Suppressor macrophage (primary cell): ENCODE measurements around the gene ANTKMT.

Experiments used
- DNase-seq, 4 experiments: peaks; one replicate each; pipeline ENCODE4 v3.0.0-alpha.2; 2020 to 2022

The ANTKMT gene

GRCh38 chr16:715477-716199, 5.3 kb upstream of the ANTKMT start:
- peak in 3 of 4 experiments; percentile 11 to 57 (median 36) for DNase-seq

- no peak for DNase-seq
Observed at GRCh38 chr16:716200-716568, 4.8 kb upstream of the ANTKMT start.

GRCh38 chr16:716768-717325, 4.1 kb upstream of the ANTKMT start:
- DNase-seq, result no peak

GRCh38 chr16:717450-718245, 3.3 kb upstream of the ANTKMT start:
- DNase-seq, result no peak

GRCh38 chr16:718389-718788, 2.6 kb upstream of the ANTKMT start:
- no peak for DNase-seq

GRCh38 chr16:718922-719321, 2.0 kb upstream of the ANTKMT start:
- no peak for DNase-seq

- no peak for DNase-seq
Observed at GRCh38 chr16:719815-720446, 1.0 kb upstream of the ANTKMT start.

GRCh38 chr16:720447-720989, 428 bp upstream of the ANTKMT start:
- peak; percentile 46 to 75 (median 60) for DNase-seq

GRCh38 chr16:721765-722540, 1.0 kb downstream of the ANTKMT start:
- DNase-seq, result no peak

- no peak for DNase-seq
Observed at GRCh38 chr16:722835-723633, 2.1 kb downstream of the ANTKMT start.

- no peak for DNase-seq
Observed at GRCh38 chr16:723695-724094, 2.7 kb downstream of the ANTKMT start.

- no peak for DNase-seq
Observed at GRCh38 chr16:724188-725040, 3.5 kb downstream of the ANTKMT start.

- no peak for DNase-seq
Observed at GRCh38 chr16:725041-725376, 4.1 kb downstream of the ANTKMT start.

GRCh38 chr16:725463-726187, 4.7 kb downstream of the ANTKMT start:
- DNase-seq, result no peak

- no peak for DNase-seq
Observed at GRCh38 chr16:726188-726437, 5.2 kb downstream of the ANTKMT start.

GRCh38 chr16:726438-727290, 5.7 kb downstream of the ANTKMT start, which contains the start of the genes CCDC78 and HAGHL:
Gene CCDC78 (minus strand): TSS chr16:726443. CDS start chr16:726367, 76 bp downstream.
Gene HAGHL (plus strand): TSS chr16:727106. CDS start chr16:727510, 404 bp downstream.
- DNase-seq, result peak; percentile 59 to 88 (median 74)

GRCh38 chr16:727291-727977, 6.5 kb downstream of the ANTKMT start:
- peak; percentile 41 to 75 (median 64) for DNase-seq
